NCI-H82 treated with DMSO at 0.1 percent for 48 hours (cell line): ENCODE measurements around the gene PCMT1.
"Not testable (repeated sequence)": the region's sequence is repeated elsewhere in the genome, so short reads cannot be mapped to it uniquely, and the experiment has no call there.

Experiments used
- DNase-seq: peaks from one replicate; lab custom pipeline; 2025; ENCODE audit not compliant: unreplicated experiment; lab: John Stamatoyannopoulos, UW

PCMT1 gene

DNA sequence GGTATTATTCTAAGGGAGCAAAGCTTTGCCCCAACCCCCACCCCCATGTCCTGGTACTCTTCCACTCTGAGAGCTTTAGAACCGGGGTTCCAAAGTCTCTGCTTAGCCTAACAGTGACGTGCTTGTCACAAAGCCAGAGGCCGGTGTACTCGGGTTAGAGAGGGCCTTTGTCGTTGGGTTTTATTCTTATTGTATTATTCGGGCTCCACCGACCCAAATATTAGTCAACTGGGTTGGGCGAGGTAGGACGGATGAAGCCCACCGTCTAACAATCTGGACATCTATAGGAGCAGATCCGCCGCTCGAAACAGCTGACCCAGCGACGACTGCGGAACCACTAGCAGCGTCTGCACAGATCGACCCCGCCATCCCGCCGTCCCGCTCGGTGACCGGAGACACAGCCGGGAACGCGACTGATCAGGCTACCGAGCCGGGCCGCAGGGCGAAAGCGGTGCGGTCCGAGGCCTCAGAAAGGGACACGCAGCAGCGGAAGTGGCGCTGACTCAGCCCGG is 403 bp upstream of the PCMT1 start:
- DNase-seq: not testable (repeated sequence)

GRCh38 chr6:149750136-149750609 is 632 bp downstream of the PCMT1 start:
- DNase-seq: peak; percentile 38

DNA sequence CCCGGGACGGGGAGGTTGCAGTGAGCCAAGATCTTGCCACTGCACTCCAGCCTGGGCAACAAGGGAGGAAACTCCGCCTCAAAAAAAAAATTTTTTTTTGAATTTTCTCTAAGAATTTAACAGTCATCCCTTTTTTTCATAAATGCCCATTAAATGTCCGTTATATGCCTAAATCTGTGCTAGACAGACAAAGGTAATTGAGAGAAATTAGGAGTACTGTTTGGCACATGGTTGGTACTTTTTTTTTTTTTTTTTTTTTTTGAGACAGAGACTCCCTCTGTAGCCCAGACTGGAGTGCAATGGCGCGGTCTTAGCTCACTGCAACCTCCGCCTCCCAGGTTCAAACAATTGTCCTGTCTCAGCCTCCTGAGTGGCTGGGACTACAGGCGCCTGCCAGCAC is 1.7 kb downstream of the PCMT1 start:
- no peak for DNase-seq

DNA sequence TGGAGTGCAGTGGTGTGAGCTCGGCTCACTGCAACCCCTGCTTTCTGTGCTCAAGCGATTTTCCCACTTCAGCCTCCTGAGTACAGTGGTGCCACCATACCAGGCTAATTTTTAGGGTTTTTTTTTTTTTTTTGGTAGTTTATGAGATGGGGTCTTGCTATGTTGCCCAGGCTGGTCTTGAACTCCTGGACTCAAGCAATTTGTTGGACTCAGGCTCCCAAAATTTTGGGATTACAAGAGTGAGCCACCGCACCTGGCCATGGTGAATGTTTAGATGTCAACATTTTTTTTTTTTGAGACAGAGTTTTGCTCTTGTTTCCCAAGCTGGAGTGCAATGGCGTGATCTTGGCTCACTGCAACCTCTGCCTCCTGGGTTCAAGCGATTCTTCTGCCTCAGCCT is 2.4 kb downstream of the PCMT1 start:
- DNase-seq: not testable (repeated sequence)

DNA sequence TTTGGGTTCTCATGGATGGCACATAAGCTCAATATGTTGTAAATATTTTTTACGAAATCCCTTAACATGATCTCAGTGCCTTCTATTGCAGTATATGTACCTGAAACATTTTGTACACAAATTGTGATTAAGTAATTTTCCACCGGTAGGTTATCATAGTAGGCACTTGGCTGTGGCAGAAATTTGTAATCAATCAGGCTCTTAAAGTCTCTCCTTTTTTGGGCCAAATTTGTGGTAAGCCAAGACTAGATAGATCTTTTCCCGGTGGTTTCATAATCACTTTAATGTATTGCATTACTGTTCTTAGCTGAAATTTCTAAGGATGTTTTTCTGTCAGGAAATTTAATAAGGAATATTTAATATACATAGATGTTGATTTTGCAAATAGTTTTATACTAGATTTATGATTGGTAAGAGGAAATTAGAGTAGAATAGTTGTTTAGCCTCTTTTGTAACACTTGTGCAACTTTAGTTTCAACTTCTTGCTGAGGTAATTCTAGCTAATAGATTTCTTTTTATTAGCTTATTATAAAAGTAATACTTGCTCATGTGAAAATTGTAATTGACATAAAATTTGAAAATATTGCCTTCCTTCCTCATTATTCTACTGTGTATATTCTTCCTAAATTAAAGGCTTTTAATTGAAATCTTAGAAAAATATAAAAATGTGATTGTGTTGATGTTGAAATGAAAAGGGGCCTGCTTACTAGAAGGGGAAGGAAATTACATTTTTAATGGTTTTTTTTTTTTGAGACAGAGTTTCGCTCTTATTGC is 3.2 kb downstream of the PCMT1 start:
- no peak for DNase-seq

DNA sequence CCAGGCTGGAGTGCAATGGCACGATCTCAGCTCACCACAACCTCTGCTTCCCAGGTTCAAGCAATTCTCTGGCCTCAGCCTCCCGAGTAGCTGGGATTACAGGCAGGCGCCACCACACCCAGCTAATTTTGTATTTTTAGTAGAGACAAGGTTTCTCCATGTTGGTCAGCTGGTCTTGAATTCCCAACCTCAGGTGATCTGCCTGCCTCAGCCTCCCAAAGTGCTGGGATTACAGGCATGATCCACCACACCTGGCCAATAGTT is 3.8 kb downstream of the PCMT1 start:
- not testable (repeated sequence) for DNase-seq

DNA sequence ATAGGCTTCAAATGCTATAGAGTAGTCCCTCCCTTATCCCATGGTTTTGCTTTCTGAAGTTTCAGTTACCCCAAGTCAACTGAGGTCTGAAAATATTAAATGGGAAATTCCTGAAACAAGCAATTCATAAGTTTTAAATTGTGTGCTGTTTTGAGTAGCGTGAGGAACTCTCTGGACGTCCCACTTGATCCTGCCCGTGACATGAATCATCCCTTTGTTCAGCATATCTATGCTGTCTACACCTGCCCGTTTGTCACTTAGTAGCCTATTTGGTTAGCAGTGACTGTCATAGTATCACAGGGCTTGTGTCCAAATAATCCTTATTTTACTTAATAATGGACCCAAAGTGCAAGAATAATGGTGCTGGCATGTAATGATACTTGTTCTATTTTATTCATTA is 5.0 kb downstream of the PCMT1 start:
- no peak for DNase-seq

GRCh38 chr6:149755300-149756260 is 6.0 kb downstream of the PCMT1 start:
- DNase-seq: no peak

DNA sequence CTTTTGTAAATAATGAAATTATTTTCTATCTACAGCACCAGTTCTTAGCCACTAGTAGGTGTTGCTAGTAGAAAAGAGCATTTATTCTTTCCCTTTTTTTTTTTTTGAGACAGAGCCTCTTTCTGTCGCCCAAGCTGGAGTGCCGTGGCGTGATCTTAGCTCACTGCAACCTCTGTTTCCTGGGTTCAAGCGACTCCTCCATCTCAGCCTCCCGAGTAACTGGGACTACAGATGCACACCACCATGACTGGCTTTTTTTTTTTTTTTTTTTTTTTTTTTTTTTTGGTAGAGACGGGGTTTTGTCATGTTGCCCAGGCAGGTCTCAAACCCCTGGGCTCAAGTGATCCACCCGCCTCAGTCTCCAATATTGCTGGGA is 6.7 kb downstream of the PCMT1 start:
- no peak for DNase-seq

GRCh38 chr6:149761438-149761837 is 11.9 kb downstream of the PCMT1 start:
- no peak for DNase-seq

DNA sequence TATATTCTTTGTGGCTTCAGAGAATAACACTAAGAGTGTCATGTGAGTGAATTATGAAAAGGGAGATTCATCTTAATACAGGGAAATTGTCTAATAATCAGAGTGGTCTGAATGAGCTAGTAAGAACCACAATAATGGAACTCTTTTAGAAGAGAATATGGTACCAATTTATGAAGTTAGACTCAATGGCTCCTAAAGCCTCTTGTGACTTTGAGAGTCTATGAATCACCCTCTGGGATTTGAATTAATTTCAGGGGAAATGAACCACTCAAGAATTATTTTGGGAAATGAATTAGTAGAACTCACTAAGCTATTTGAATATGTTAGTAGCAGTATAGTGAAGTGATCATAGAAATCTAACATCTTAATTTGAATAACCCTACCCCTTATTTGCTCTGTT is 14.3 kb downstream of the PCMT1 start:
- no peak for DNase-seq

GRCh38 chr6:149766156-149766769 is 16.7 kb downstream of the PCMT1 start:
- DNase-seq: no peak

GRCh38 chr6:149769676-149770075 is 20.1 kb downstream of the PCMT1 start:
- no peak for DNase-seq

DNA sequence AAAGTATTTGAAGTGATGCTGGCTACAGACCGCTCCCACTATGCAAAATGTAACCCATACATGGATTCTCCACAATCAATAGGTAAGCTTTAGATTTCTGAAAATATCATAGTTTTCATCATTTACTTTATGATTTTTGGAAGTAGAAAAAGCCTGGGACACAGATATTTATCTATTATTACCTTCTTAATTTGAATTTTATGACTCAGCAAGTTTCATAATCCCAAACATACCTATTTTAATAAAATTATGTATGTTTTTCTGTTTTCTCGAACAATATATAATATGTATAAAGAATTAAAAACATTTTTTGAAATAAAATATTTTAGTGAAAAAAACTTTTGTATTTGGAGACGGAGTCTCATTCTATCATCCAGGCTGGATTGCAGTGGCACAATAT is 21.6 kb downstream of the PCMT1 start:
- no peak for DNase-seq

- DNase-seq: no peak
Measured at GRCh38 chr6:149771925-149772324, 22.4 kb downstream of the PCMT1 start.

DNA sequence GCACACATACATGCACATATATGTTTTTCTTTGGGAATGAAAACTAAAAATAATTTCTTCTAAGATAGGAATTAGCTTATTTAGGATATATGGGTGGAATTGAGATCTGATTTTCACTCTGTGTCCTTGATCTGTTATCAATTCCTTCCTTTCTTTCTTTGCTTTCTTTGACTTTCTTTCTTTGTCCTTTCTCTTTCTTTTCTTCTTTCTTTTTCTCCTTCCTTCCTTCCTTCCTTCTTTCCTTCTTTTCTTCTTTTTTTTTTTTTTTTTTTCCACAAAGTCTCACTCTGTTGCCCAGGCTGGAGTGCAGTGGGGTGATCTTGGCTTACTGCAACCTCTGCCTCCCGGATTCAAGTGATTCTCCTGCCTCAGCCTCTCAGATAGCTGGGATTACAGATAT is 28.1 kb downstream of the PCMT1 start:
- DNase-seq: no peak

DNA sequence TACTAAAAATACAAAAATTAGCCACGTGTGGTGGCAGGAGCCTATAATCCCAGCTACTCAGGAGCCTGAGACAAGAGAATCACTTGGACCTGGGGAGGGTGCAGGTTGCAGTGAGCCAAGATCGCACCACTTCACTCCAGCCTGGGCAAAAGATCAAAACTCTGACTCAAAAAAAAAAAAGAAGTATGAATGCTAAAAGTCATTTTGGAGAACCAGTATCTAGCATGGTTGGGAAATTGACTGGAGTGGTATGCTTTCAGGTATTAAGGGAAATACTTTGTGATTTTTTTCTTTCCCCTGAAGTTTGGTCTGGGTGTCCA is 30.1 kb downstream of the PCMT1 start:
- DNase-seq: no peak

- DNase-seq: no peak
Measured at GRCh38 chr6:149781715-149782114, 32.2 kb downstream of the PCMT1 start.

DNA sequence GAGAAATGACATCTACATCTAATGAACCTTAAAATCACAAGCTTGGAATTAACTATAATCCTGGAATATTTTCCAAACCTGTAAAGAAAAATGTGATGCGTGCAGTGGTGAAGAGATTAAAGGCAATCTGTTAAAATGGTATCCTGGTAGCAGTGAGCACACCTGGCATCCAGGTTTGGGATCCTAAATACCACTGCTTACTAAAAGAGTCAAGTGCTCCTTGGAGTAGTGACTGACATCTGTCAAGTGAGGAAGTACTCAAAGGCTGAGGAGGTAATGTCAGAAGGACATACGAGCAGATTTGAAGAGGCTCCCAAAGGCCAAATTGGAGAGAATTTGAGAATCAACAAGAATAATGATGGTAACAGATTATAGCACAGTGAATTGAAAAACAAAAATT is 32.8 kb downstream of the PCMT1 start:
- DNase-seq: no peak

DNA sequence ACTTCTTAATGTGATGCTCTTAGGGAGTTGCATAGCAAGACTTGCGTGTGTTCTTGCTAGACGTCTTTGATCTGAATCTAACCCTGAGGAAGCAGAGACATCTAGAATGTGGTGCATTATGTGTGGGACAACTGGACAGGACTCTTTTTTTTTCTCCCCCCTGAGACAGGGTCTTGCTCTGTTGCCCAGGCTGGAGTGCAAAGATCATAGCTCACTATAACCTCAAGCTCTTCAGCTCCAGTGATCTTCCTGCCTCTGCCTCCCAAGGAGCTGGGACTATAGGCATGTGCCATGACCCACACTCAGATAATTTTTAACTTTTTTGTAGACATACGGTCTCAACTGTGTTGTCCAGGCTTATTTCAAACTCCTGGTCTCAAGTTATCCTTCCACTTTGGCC is 34.0 kb downstream of the PCMT1 start:
- no peak for DNase-seq

- no peak for DNase-seq
Measured at GRCh38 chr6:149806127-149806526, 56.6 kb downstream of the PCMT1 start.

DNA sequence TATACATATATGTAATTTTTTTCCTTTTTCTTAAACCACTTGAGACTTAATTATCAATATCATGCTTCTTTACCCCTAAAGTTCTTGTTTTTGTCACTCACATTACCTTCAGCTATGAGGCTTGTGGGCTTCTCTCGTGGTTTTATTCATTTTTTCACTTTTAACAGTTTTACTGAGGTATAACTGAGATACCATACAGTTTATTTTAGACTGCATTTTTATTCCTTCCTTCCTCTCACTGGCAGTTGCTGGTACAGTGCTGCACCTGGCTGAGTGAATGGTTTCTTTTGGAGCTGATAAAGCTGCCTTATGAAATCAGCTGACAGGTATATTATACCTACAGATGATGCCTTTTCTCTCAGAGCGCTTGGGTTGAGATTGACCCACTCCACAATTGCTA is 60.3 kb downstream of the PCMT1 start:
- no peak for DNase-seq
